ENCODE data around the gene GJC2.

DNA sequence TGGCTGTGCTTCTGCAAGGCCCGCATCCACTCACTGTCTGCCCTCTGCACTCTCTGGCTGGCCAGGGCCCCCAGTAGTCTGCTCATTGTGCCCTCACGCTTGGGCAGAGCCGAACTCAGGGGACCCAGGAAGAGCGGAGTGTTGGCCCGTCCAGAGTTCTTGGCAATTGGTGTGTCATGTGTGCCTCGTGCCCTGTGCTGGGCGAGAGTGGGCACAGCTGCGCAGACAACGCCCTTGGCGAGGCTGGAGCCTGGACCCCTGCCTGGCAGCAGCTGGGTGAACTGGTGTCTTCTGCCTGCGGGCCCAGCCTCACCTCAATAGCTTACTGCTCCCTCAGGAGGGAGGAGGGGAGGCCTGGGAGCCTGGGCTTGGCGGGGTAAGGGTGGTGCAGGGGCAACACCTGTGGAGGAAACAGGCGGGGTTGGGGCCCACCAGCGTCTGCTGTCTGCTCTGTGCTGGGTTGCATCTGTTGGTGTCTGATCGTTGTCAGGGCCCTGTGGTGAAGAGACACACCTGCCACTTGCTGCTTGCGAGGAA, 7.5 kb upstream of the GJC2 start:
- TF ChIP-seq EP300 (IDR thresholded peaks at IDR 0.05) (no peak), POLR2A (IDR thresholded peaks at IDR 0.05) (no peak), POLR2AphosphoS5 (IDR thresholded peaks at IDR 0.05) (no peak)
- TF ChIP-seq, protein P1, sequence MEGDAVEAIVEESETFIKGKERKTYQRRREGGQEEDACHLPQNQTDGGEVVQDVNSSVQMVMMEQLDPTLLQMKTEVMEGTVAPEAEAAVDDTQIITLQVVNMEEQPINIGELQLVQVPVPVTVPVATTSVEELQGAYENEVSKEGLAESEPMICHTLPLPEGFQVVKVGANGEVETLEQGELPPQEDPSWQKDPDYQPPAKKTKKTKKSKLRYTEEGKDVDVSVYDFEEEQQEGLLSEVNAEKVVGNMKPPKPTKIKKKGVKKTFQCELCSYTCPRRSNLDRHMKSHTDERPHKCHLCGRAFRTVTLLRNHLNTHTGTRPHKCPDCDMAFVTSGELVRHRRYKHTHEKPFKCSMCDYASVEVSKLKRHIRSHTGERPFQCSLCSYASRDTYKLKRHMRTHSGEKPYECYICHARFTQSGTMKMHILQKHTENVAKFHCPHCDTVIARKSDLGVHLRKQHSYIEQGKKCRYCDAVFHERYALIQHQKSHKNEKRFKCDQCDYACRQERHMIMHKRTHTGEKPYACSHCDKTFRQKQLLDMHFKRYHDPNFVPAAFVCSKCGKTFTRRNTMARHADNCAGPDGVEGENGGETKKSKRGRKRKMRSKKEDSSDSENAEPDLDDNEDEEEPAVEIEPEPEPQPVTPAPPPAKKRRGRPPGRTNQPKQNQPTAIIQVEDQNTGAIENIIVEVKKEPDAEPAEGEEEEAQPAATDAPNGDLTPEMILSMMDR (IDR thresholded peaks at IDR 0.05) = no peak

Data from upper lobe of left lung (tissue), 4 donors.